Measurements from ENCODE around the gene ST3GAL5.

The ST3GAL5 gene

GRCh38 chr2:85822766-85823165 lies 66.0 kb downstream of the ST3GAL5 start:
- Histone ChIP-seq H2AFZ (ENCODE audit: low read length) (no peak overlapping the region), H3K4me3 (ENCODE audit: low read length) (no peak overlapping the region)
- no peak for TF ChIP-seq EZH2phosphoT487 (IDR thresholded peaks at IDR 0.05; ENCODE audit: low read length)

GRCh38 chr2:85819811-85820510 lies 68.8 kb downstream of the ST3GAL5 start:
- no peaks in the 10 kb centered on the region for H3K4me1 ChIP-seq (ENCODE audit: low read length)
- TF ChIP-seq CTCF (IDR thresholded peaks at IDR 0.05; ENCODE audit: low read length) (no peak), EZH2 (optimal IDR thresholded peaks at IDR 0.05; ENCODE audit: low read depth, low read length) (no peak), EZH2phosphoT487 (IDR thresholded peaks at IDR 0.05; ENCODE audit: low read length) (no peak)
- no peak overlapping the region for H2AFZ ChIP-seq (ENCODE audit: low read length)
- H3K27ac ChIP-seq (ENCODE audit: low read length), result no peak overlapping the region
- no peaks in the 10 kb centered on the region for H3K36me3 ChIP-seq (replicated peaks; ENCODE audit: insufficient read depth, low read length)
- H3K9ac ChIP-seq (ENCODE audit: low read length), result no peak overlapping the region
- no peak overlapping the region for H3K4me2 ChIP-seq (ENCODE audit: low read depth, low read length)
- no peaks in the 10 kb centered on the region for H3K27me3 ChIP-seq (replicated peaks; ENCODE audit: insufficient read depth, low read length)
- H3K9me3 ChIP-seq (replicated peaks; ENCODE audit: insufficient read depth, low read length), result no peaks in the 10 kb centered on the region
- DNase-seq, result no peak
- H3K4me3 ChIP-seq (ENCODE audit: low read length), result no peak overlapping the region
- no peaks in the 10 kb centered on the region for H3F3A ChIP-seq (ENCODE audit: insufficient read depth, low read length)
- no peaks in the 10 kb centered on the region for H3K79me2 ChIP-seq (ENCODE audit: low read length)
- H3K9me2 ChIP-seq (replicated peaks; ENCODE audit: insufficient read depth, low read length), result no peaks in the 10 kb centered on the region
- no peaks in the 10 kb centered on the region for H4K20me1 ChIP-seq (ENCODE audit: insufficient read depth, low read length)

More at GRCh38 chr2:85822766-85823165, 66.0 kb downstream of the ST3GAL5 start:
- H3K4me2 ChIP-seq (ENCODE audit: low read depth, low read length), result no peak overlapping the region
- no peak overlapping the region for H3K9ac ChIP-seq (ENCODE audit: low read length)
- no peaks in the 10 kb centered on the region for H3K79me2 ChIP-seq (ENCODE audit: low read length)
- no peaks in the 10 kb centered on the region for H4K20me1 ChIP-seq (ENCODE audit: insufficient read depth, low read length)
- DNase-seq, result no peak
- no peak overlapping the region for H3K27ac ChIP-seq (ENCODE audit: low read length)
- no peaks in the 10 kb centered on the region for H3K9me2 ChIP-seq (replicated peaks; ENCODE audit: insufficient read depth, low read length)
- H3F3A ChIP-seq (ENCODE audit: insufficient read depth, low read length), result no peaks in the 10 kb centered on the region
- no peaks in the 10 kb centered on the region for H3K36me3 ChIP-seq (replicated peaks; ENCODE audit: insufficient read depth, low read length)
- H3K27me3 ChIP-seq (replicated peaks; ENCODE audit: insufficient read depth, low read length), result no peaks in the 10 kb centered on the region
- no peaks in the 10 kb centered on the region for H3K9me3 ChIP-seq (replicated peaks; ENCODE audit: insufficient read depth, low read length)
- peaks cover 4% of the 10 kb centered on the region; the same call in 1 of the 2 replicates for H3K4me1 ChIP-seq (ENCODE audit: low read length)

GRCh38 chr2:85814802-85815550 lies 73.8 kb downstream of the ST3GAL5 start:
- no peak overlapping the region for H3K9ac ChIP-seq (ENCODE audit: low read length)
- H4K20me1 ChIP-seq (ENCODE audit: insufficient read depth, low read length), result no peaks in the 10 kb centered on the region
- no peaks in the 10 kb centered on the region for H3K79me2 ChIP-seq (ENCODE audit: low read length)
- H3F3A ChIP-seq (ENCODE audit: insufficient read depth, low read length), result no peaks in the 10 kb centered on the region
- H3K4me1 ChIP-seq (ENCODE audit: low read length), result no peaks in the 10 kb centered on the region
- no peaks in the 10 kb centered on the region for H3K9me3 ChIP-seq (replicated peaks; ENCODE audit: insufficient read depth, low read length)
- H3K4me3 ChIP-seq (ENCODE audit: low read length), result no peak overlapping the region
- no peak overlapping the region for H2AFZ ChIP-seq (ENCODE audit: low read length)
- TF ChIP-seq EZH2 (optimal IDR thresholded peaks at IDR 0.05; ENCODE audit: low read depth, low read length), result no peak
- no peak for TF ChIP-seq CTCF (IDR thresholded peaks at IDR 0.05; ENCODE audit: low read length)
- no peak for TF ChIP-seq EZH2phosphoT487 (IDR thresholded peaks at IDR 0.05; ENCODE audit: low read length)
- H3K4me2 ChIP-seq (ENCODE audit: low read depth, low read length), result no peak overlapping the region
- H3K27me3 ChIP-seq (replicated peaks; ENCODE audit: insufficient read depth, low read length), result no peaks in the 10 kb centered on the region
- no peaks in the 10 kb centered on the region for H3K9me2 ChIP-seq (replicated peaks; ENCODE audit: insufficient read depth, low read length)
- no peaks in the 10 kb centered on the region for H3K36me3 ChIP-seq (replicated peaks; ENCODE audit: insufficient read depth, low read length)
- H3K27ac ChIP-seq (ENCODE audit: low read length), result no peak overlapping the region
- DNase-seq, result no peak
